Transverse colon (tissue), 4 donors: ENCODE measurements around the gene UBN1. TPM values are rescaled to one million over a fixed set of nuclear protein-coding genes. Genes with fewer than 3 reads are reported as not detected.

Experiments used
- DNase-seq: peaks from one replicate; pipeline ENCODE4 v3.0.0-alpha.2; 2019
- H3K27ac ChIP-seq, 4 donors: fragments of 200-600 bp; sonication (generic); 2 replicates each; pipeline ENCODE4 v1.5.1; 2016 to 2018; ENCODE audit warnings: inconsistent platforms in 4 of 4
- H3K27me3 ChIP-seq: fragments of 200-600 bp; sonication (generic); 2 replicates; pipeline ENCODE4 v1.5.1; 2017; ENCODE audit warnings: inconsistent platforms
- H3K36me3 ChIP-seq, 4 donors: fragments of 200-600 bp; sonication (generic); 2 replicates each; pipeline ENCODE4 v1.5.1; 2017 to 2019; ENCODE audit warnings: inconsistent platforms in 4 of 4
- H3K4me1 ChIP-seq, 4 donors: fragments of 200-600 bp; sonication (generic); 2 replicates each; pipeline ENCODE4 v1.5.1; 2017 to 2020; ENCODE audit warnings: inconsistent platforms in 4 of 4
- H3K4me3 ChIP-seq, 4 donors: fragments of 200-600 bp; sonication (generic); 1 replicate in 1 of 4; 2 replicates in 3 of 4; pipeline versions ENCODE4 v1.5.1 to v1.6.1; 2017 to 2019; ENCODE audit warnings: inconsistent platforms in 4 of 4
- H3K9me3 ChIP-seq, 2 donors: fragments of 200-600 bp; sonication (generic); 2 replicates each; pipeline ENCODE4 v1.5.1; 2017 to 2019; ENCODE audit warnings: inconsistent platforms in 2 of 2
- EP300 ChIP-seq: sonication (generic); formaldehyde crosslinking; IDR thresholded peaks from one replicate; pipeline ENCODE4 v1.6.1; 2017; ENCODE audit warnings: antibody characterized with exemption, low read depth
- POLR2A ChIP-seq: fragments of 450-650 bp; IDR thresholded peaks from one replicate; pipeline ENCODE4 v1.6.1; 2016; ENCODE audit warnings: antibody characterized with exemption, mild to moderate bottlenecking, moderate library complexity
- POLR2AphosphoS5 ChIP-seq, 3 donors: sonication (generic); formaldehyde crosslinking; IDR thresholded peaks; one replicate each; pipeline ENCODE4 v1.6.1; 2016; ENCODE audit warnings: antibody characterized with exemption in 3 of 3
- WGBS, 2 donors: methylation state at CpG; one replicate each; pipeline ENCODE4 v1.1.5; 2018; ENCODE audit warnings: low coverage in 1 of 2; 5-methylcytosine and 5-hydroxymethylcytosine counted together
- in situ Hi-C, 4 donors: fragments of 200-750 bp; cut with MboI; loops; one replicate each; pipeline versions ENCODE4 v1.15.0 to v1.15.1; 2017; ENCODE audit warnings: low sequenced_read_pairs in 3 of 4, low pct_ligation_motif_present in 1 of 4, low pct_unique_long_range_greater_than_20kb in 1 of 4
- intact Hi-C: fragments of 100-400 bp; cut with DNase I; formaldehyde crosslinking; loops from one replicate; pipeline ENCODE4 v1.15.1; 2023; ENCODE audit warnings: low total_unique reads
- total RNA-seq, 4 donors: library from RNA; depleted of rRNA; stranded (reverse); fragments of >200 nt; gene quantifications; one replicate each; pipeline ENCODE4 v1.1.0, GENCODE V29; 2016
- TF ChIP-seq, protein P1 (sequence below), 5 experiments: fragments of 200-600 bp in 3 of 5; fragments of 450-650 bp in 2 of 5; sonication (generic) in 3 of 5; IDR thresholded peaks; 1 replicate in 2 of 5; 2 replicates in 3 of 5; pipeline ENCODE4 v1.5.1; 2016 to 2017; ENCODE audit warnings: antibody characterized with exemption in 5 of 5, inconsistent platforms in 3 of 5, mild to moderate bottlenecking in 2 of 5, moderate library complexity in 1 of 5

Gene UBN1
- total RNA-seq, 4 donors from 2014 or later = 33.6 to 60.2 (median 53.0) TPM

DNA sequence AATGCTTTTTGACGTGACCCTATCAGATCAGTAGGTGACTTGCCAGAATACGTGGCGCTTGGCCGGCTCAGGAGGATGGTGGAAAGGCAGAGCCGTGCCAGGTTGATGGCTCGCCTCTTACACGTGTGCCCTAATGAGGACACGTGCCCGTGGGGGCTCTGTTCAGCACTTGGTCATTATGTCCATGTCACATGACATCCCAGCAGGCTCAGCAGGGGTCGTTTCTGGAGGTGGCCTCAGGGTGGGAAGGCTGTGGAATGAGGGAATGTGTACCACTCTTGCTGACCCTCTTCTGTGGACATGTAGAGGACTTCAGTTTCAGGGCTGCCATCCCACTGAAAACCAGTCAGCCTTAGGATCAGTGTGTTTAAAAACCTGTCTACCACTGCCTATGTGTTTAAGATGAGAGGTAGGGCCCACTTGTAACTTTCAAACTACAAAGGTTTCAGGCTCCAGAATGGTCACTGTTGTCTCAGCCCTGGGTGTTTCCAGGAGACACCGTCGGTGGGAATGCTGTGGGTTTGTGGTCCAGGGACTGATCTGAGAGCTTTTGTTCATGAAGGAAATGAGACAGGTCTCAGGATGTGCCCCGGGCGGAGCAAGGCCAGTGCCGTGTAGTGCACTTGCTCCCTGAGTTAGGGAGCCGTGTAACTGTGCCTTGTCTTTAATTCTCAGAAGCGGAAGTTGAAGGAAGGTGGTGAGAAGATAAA, 12.1 kb downstream of the UBN1 start:
- Histone ChIP-seq H3K4me1 (peaks cover 0 to 6% (median 0%) of the 10 kb centered on the region in 4 donors), H3K27ac (no peak overlapping the region), H3K27me3 (no peaks in the 10 kb centered on the region), H3K9me3 (no peaks in the 10 kb centered on the region), H3K4me3 (no peak overlapping the region), H3K36me3 (peaks cover 0 to 63% (median 25%) of the 10 kb centered on the region in 4 donors)
- in situ Hi-C loops = loop anchor here in 1 of 4 donors (10.0 kb wide), 1 partner anchor 55 kb away; no protein-coding TSS in a partner anchor
- WGBS, 2 donors = 85 to 91% methylated on average over 13 to 17 of the region's 17 CpGs
- no peak for DNase-seq
- intact Hi-C loops = no loop called here
- TF ChIP-seq EP300 (no peak), POLR2AphosphoS5 (IDR thresholded peaks at IDR 0.05) (no peak), POLR2A (no peak)
- TF ChIP-seq, protein P1, sequence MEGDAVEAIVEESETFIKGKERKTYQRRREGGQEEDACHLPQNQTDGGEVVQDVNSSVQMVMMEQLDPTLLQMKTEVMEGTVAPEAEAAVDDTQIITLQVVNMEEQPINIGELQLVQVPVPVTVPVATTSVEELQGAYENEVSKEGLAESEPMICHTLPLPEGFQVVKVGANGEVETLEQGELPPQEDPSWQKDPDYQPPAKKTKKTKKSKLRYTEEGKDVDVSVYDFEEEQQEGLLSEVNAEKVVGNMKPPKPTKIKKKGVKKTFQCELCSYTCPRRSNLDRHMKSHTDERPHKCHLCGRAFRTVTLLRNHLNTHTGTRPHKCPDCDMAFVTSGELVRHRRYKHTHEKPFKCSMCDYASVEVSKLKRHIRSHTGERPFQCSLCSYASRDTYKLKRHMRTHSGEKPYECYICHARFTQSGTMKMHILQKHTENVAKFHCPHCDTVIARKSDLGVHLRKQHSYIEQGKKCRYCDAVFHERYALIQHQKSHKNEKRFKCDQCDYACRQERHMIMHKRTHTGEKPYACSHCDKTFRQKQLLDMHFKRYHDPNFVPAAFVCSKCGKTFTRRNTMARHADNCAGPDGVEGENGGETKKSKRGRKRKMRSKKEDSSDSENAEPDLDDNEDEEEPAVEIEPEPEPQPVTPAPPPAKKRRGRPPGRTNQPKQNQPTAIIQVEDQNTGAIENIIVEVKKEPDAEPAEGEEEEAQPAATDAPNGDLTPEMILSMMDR (IDR thresholded peaks at IDR 0.05) = no peak

DNA sequence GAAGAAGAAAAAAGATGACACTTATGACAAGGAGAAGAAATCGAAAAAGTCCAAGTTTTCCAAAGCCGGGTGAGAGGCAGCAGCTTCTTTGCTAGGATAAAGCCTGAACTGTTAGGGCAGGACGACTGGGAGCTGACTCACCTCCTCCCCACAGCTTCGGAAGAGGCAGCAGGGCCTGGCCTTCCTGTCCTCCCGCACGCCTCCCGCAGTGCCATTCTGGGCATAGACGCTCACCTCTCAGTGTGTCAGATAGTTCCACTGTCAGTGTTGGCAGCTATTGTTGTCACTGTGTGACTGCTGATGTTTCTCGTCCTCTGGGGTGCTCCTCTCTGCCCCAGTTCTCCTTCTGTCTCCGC, 12.6 kb downstream of the UBN1 start:
- no peak overlapping the region for H3K27ac ChIP-seq

DNA sequence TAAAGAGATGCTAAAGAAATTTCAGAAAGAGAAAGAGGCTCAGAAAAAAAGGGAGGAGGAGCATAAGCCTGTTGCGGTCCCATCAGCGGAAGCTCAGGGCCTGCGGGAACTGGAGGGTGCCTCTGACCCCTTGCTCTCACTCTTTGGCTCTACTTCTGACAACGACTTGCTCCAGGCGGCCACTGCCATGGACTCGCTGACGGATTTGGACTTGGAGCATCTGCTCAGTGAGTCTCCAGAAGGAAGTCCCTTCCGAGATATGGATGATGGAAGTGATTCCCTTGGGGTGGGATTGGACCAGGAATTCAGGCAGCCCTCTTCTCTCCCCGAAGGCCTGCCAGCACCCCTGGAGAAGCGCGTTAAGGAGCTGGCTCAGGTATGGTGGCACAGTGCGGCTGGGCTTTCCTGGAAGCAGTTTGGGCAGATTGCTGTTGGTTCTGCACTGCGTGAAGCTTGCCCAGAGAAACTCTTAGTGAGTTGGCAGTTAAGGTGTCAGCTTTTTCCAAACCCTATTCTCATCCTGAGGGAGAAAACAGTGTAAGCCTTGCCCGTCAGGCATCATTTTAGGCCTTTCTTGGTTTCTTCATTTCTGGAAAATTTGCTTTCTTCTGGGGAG, 13.6 kb downstream of the UBN1 start:
- no peak overlapping the region for H3K4me3 ChIP-seq
- no peak overlapping the region for H3K27ac ChIP-seq
- peaks cover 0 to 6% (median 0%) of the 10 kb centered on the region in 4 donors for H3K4me1 ChIP-seq
- H3K9me3 ChIP-seq = no peaks in the 10 kb centered on the region
- WGBS, 2 donors = 94 to 98% methylated on average over 5 to 14 of the region's 14 CpGs
- H3K36me3 ChIP-seq = peaks cover 0 to 50% (median 20%) of the 10 kb centered on the region in 4 donors
- intact Hi-C loops (no loop called here), in situ Hi-C loops (no loop called here)
- no peak for DNase-seq
- no peak for TF ChIP-seq EP300
- TF ChIP-seq POLR2AphosphoS5 (IDR thresholded peaks at IDR 0.05) = no peak
- TF ChIP-seq POLR2A = no peak
- TF ChIP-seq, protein P1 (IDR thresholded peaks at IDR 0.05) = no peak
- H3K27me3 ChIP-seq = no peaks in the 10 kb centered on the region

More for the DNA sequence above, 12.6 kb downstream of the UBN1 start:
- no peaks in the 10 kb centered on the region for H3K9me3 ChIP-seq
- peaks cover 0 to 58% (median 23%) of the 10 kb centered on the region in 4 donors for H3K36me3 ChIP-seq
- intact Hi-C loops (no loop called here), in situ Hi-C loops (loop anchor here in 1 of 4 donors (10.0 kb wide), 1 partner anchor 55 kb away; no protein-coding TSS in a partner anchor)
- DNase-seq = no peak
- peaks cover 0 to 6% (median 0%) of the 10 kb centered on the region in 4 donors for H3K4me1 ChIP-seq
- TF ChIP-seq, protein P1 (IDR thresholded peaks at IDR 0.05) = no peak
- no peak for TF ChIP-seq POLR2A
- TF ChIP-seq EP300 = no peak
- no peak for TF ChIP-seq POLR2AphosphoS5 (IDR thresholded peaks at IDR 0.05)
- H3K4me3 ChIP-seq = no peak overlapping the region
- WGBS, 2 donors = 70 to 93% methylated on average over 10 of the region's 10 CpGs
- no peaks in the 10 kb centered on the region for H3K27me3 ChIP-seq

DNA sequence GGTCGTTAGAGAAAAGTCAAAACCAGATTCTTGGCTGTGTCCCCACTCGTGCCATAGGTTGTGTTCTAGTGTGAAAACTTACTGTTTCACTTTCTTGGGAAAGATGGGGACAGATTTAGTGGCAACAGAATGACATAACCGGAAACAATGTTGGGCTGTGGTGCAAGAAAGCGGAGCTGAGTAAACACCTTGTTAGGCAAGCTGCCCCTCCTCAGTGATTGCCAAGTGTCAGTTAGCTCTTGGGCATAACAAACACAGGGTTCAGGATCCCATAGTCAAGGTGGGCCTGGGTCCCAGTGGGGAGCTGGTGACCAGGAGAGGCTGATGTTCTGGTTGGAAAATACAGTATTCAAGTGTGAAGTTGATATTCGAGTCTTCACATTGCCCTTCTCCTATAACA, 15.4 kb downstream of the UBN1 start:
- no peaks in the 10 kb centered on the region for H3K27me3 ChIP-seq
- no peaks in the 10 kb centered on the region for H3K9me3 ChIP-seq
- H3K4me1 ChIP-seq = peaks cover 0 to 6% (median 0%) of the 10 kb centered on the region in 4 donors
- 50 to 57% methylated on average over 3 to 5 of the region's 5 CpGs for WGBS, 2 donors
- H3K36me3 ChIP-seq = peaks cover 0 to 33% (median 17%) of the 10 kb centered on the region in 4 donors
- no peak overlapping the region for H3K27ac ChIP-seq
- no peak for DNase-seq
- in situ Hi-C loops (no loop called here), intact Hi-C loops (no loop called here)
- TF ChIP-seq POLR2A (no peak), POLR2AphosphoS5 (IDR thresholded peaks at IDR 0.05) (no peak), EP300 (no peak)
- TF ChIP-seq, protein P1 (IDR thresholded peaks at IDR 0.05) = no peak
- no peak overlapping the region for H3K4me3 ChIP-seq
